ENCODE measurements around the gene POLR3C. TPM values are rescaled to one million over a fixed set of nuclear protein-coding genes. Genes with fewer than 3 reads are reported as not detected.
"Not testable (repeated sequence)": the region's sequence is repeated elsewhere in the genome, so short reads cannot be mapped to it uniquely, and the experiment has no call there.

POLR3C gene
- total RNA-seq, 2 experiments from 2014 or later, result 29.7 to 32.1 TPM

DNA sequence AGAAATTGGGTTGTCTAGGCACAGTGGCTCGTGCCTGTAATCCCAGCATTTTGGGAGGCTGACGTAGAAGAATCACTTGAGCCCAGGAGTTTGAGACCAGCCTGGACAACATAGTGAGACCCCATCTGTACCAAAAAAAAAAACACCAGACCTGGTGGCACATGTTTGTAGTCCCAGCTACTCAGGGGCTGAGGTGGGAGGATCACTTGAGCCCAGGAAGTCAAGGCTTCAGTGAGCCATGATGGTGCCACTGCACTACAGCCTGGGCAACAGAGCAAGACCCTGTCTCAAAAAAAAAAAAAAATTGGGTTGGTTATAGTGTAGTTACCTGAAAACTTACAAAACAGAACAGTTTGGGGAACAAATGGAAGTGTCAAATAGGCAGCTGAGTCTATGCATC is 6.8 kb downstream of the POLR3C start:
- DNase-seq, H3K27ac Mint-ChIP-seq, H3K27me3 Mint-ChIP-seq, H3K4me3 Mint-ChIP-seq, H3K9me3 Mint-ChIP-seq, POLR2A ChIA-PET: not testable (repeated sequence)
- CTCF ChIA-PET, result interaction anchor here (1.5 kb wide), 1 partner anchor 15 kb away, joined by 5 read pairs; the partner anchor contains the start of gene NUDT17
- peaks cover 27% of the 10 kb centered on the region for H3K4me1 Mint-ChIP-seq
- H3K36me3 Mint-ChIP-seq (ENCODE audit: low read depth), result peaks cover 74% of the 10 kb centered on the region

DNA sequence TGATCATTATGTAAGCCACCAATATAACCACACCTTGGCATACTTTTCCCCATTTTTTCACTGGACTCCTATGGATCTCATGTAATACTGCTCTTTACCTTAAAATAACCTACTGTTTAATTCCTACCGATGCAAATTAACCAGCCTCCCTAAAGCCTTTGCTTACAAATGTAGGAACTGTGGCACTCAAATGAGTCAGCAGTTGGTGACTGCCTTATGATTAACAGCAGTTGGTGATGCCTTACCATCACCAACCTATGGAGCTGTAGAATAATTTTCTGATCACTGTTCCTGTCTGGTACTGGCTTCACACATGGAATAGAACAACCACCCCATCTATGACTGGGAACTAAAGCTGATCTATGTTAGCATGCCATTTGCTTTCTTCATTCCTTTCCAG is 13.7 kb downstream of the POLR3C start:
- Mint-ChIP-seq H3K27ac (no peak overlapping the region), H3K9me3 (no peaks in the 10 kb centered on the region), H3K36me3 (ENCODE audit: low read depth) (peaks cover 68% of the 10 kb centered on the region), H3K27me3 (no peaks in the 10 kb centered on the region), H3K4me1 (no peaks in the 10 kb centered on the region), H3K4me3 (no peak overlapping the region)
- DNase-seq, result no peak
- CTCF ChIA-PET, result interaction anchor here (1.0 to 1.4 kb wide), 2 partner anchors 8 to 10 kb away, joined by 3 to 5 read pairs; partner anchors contain the start of gene NUDT17
- POLR2A ChIA-PET, result interaction anchor here (0.6 kb wide), 1 partner anchor 9 kb away, joined by 4 read pairs; no protein-coding TSS in a partner anchor

DNA sequence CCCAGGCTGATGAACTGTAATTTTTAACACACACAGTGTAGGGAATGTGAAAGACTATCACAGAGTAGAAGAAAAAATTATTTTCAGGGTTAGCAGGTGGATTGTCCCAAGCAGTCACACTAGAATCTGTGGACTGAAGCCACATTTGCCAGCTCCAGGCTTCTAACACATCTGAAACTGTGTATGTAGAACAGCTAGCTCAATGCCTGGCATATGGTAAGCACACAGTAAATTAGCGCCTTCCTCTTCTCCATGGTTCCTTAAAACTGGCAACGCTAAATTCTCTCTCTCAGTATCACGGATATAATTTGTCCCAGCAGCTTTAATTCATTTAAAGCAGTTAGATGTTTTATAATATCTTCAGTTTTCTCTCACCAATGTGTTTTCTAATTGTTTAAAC is 19.0 kb downstream of the POLR3C start:
- Mint-ChIP-seq H3K27me3 (no peaks in the 10 kb centered on the region), H3K4me1 (peaks cover 7% of the 10 kb centered on the region), H3K9me3 (no peaks in the 10 kb centered on the region), H3K4me3 (no peak overlapping the region), H3K27ac (no peak overlapping the region), H3K36me3 (ENCODE audit: low read depth) (peaks cover 35% of the 10 kb centered on the region)
- no peak for DNase-seq
- CTCF ChIA-PET, result interaction anchor here (1.0 to 8.9 kb wide), 5 partner anchors 11 to 168 kb away, joined by 3 to 182 read pairs (median 46); partner anchors contain the start of genes LIX1L, PIAS3, POLR3C and RNF115
- POLR2A ChIA-PET, result interaction anchor here (1.0 kb wide), 2 partner anchors 17 to 18 kb away, joined by 3 read pairs; partner anchors contain the start of gene POLR3C

DNA sequence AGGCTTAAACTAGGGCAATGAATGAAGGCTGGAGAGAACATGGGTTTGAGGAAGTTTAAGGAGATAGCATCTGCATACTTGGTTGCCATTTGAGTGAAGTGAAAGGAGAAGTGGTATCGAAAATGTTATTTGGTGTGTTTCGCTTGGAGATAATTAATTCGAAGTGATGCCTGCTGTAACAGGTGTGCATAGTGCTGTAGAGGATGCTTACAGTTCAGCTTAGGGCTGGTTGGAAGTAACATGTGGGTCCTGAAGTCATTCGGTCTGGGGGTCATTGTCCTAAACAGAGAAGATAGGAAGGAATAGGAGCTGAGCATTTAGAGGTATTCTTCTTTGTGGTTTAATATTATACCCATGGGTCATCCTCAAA is 21.1 kb downstream of the POLR3C start:
- no peak overlapping the region for H3K27ac Mint-ChIP-seq
- no peaks in the 10 kb centered on the region for H3K9me3 Mint-ChIP-seq
- H3K36me3 Mint-ChIP-seq (ENCODE audit: low read depth), result peaks cover 31% of the 10 kb centered on the region
- POLR2A ChIA-PET, result interaction anchor here (0.7 to 6.9 kb wide), 19 partner anchors 10 to 564 kb away, joined by 3 to 71 read pairs (median 5); partner anchors contain the start of genes ANKRD34A, LIX1L, PEX11B and PIAS3
- H3K4me3 Mint-ChIP-seq, result no peak overlapping the region
- H3K27me3 Mint-ChIP-seq, result no peaks in the 10 kb centered on the region
- CTCF ChIA-PET, result interaction anchor here (0.6 to 8.9 kb wide), 53 partner anchors 8 to 201 kb away, joined by 3 to 182 read pairs (median 6); partner anchors contain the start of genes ANKRD34A, ANKRD35, HJV and ITGA10
- peaks cover 7% of the 10 kb centered on the region for H3K4me1 Mint-ChIP-seq
- DNase-seq, result no peak

DNA sequence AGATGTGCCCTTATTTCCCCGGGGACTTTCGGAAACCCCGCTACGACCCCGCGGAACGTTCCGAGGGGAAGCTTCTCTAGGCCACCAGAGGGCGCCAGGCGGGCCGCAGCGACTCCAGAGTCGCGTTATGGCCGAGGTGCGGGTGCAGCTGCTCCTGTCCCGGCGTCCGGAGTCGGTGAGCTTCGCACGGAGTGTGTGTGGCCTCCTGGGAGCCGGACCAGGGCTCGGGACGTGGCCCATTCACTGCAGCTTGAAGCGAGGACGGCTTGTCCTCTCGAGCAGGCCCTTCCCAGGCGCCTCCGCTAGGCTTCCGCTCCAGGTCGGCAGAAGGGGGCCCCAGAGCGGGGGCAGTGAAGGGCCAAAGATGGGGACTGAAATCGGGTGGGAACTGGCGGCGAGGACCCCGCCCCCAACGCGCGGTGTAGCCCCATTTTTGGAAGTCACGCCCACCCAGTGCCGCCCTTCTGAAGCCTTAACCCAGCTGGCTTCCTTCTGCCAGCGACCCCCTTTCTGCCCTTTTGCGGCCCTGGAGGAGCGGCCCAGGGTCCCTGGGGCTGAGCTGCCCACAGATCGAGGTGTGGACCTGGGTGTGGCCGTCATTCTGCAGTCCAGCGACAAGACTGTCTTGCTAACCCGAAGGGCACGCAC is 21.6 kb downstream of the POLR3C start, which contains the start of gene NUDT17:
Gene NUDT17 (plus strand): TSS at position 117 of the 648 bp plus-strand sequence. CDS start 11 bp downstream, at position 128.
- Mint-ChIP-seq H3K4me1 (peaks cover 7% of the 10 kb centered on the region), H3K36me3 (ENCODE audit: low read depth) (peaks cover 33% of the 10 kb centered on the region), H3K4me3 (no peak within 1 kb of the TSS), H3K27ac (peak within 1 kb of the TSS; percentile 45), H3K9me3 (no peaks in the 10 kb centered on the region), H3K27me3 (no peaks in the 10 kb centered on the region)
- peak; percentile 79 for DNase-seq
- ChIA-PET POLR2A (interaction anchor here (0.7 to 6.9 kb wide), 21 partner anchors 9 to 565 kb away, joined by 3 to 71 read pairs (median 5); partner anchors contain the start of genes ANKRD34A, LIX1L, PEX11B and PIAS3), CTCF (interaction anchor here (0.6 to 8.9 kb wide), 53 partner anchors 8 to 201 kb away, joined by 3 to 182 read pairs (median 6); partner anchors contain the start of genes ANKRD34A, ANKRD35, HJV and ITGA10)

DNA sequence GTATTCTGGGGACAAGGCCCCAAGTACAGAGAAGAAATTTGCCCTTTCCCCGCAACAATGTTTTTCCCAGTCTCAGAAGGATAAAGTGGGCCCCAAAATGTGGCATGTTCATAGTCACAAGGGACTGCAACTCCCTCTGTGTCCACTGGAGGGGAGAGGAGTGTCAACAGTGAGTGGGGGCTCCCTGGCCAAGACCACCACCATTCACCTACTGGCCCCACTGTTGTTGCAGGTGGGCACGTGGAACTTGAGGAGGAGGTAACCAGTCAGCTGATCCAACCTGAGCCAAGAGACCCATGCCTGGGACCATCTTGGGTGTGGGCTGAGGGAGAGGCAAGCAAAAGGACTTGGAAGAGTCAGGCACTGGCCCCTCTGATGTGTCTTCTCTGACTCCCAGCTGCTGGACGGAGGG is 22.2 kb downstream of the POLR3C start:
- H3K27ac Mint-ChIP-seq, result no peak overlapping the region
- DNase-seq, result peak; percentile 46
- peaks cover 32% of the 10 kb centered on the region for H3K36me3 Mint-ChIP-seq (ENCODE audit: low read depth)
- H3K9me3 Mint-ChIP-seq, result no peaks in the 10 kb centered on the region
- H3K4me3 Mint-ChIP-seq, result no peak overlapping the region
- ChIA-PET CTCF (interaction anchor here (0.6 to 8.9 kb wide), 35 partner anchors 9 to 192 kb away, joined by 3 to 182 read pairs (median 9); partner anchors contain the start of genes ANKRD34A, ANKRD35, HJV and LIX1L), POLR2A (interaction anchor here (1.1 to 6.9 kb wide), 15 partner anchors 8 to 206 kb away, joined by 3 to 71 read pairs (median 8); partner anchors contain the start of genes ANKRD34A, LIX1L, PEX11B and PIAS3)
- no peaks in the 10 kb centered on the region for H3K27me3 Mint-ChIP-seq
- H3K4me1 Mint-ChIP-seq, result peaks cover 7% of the 10 kb centered on the region

DNA sequence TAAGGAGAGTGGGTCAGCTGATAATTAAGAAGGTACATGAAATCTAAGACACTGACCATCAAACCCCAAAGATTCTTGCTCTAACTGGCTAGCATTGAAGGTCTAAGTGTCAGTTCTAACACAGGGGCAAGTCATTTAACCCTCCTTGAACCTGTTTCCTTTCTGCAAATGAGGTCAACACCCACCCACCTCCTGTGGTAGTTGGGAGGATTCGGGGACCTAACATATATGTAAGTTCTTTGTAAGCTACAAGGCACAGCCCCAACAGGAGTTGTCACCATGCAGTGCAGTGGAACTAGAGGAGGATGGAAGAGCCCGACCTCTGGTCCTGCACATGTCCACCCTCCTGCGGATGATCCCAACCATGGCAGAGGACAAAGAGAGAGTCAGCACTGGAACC is 23.8 kb downstream of the POLR3C start:
- ChIA-PET CTCF (interaction anchor here (1.2 to 8.9 kb wide), 9 partner anchors 10 to 163 kb away, joined by 3 to 182 read pairs (median 9); partner anchors contain the start of genes ANKRD34A, ANKRD35, ITGA10 and PIAS3), POLR2A (interaction anchor here (1.2 to 6.9 kb wide), 4 partner anchors 11 to 117 kb away, joined by 3 to 71 read pairs (median 16); partner anchors contain the start of genes ANKRD34A, PIAS3, POLR3C and POLR3GL)
- Mint-ChIP-seq H3K4me3 (no peak overlapping the region), H3K36me3 (ENCODE audit: low read depth) (peaks cover 19% of the 10 kb centered on the region), H3K27me3 (no peaks in the 10 kb centered on the region), H3K9me3 (no peaks in the 10 kb centered on the region), H3K4me1 (peaks cover 7% of the 10 kb centered on the region), H3K27ac (no peak overlapping the region)
- DNase-seq, result no peak

DNA sequence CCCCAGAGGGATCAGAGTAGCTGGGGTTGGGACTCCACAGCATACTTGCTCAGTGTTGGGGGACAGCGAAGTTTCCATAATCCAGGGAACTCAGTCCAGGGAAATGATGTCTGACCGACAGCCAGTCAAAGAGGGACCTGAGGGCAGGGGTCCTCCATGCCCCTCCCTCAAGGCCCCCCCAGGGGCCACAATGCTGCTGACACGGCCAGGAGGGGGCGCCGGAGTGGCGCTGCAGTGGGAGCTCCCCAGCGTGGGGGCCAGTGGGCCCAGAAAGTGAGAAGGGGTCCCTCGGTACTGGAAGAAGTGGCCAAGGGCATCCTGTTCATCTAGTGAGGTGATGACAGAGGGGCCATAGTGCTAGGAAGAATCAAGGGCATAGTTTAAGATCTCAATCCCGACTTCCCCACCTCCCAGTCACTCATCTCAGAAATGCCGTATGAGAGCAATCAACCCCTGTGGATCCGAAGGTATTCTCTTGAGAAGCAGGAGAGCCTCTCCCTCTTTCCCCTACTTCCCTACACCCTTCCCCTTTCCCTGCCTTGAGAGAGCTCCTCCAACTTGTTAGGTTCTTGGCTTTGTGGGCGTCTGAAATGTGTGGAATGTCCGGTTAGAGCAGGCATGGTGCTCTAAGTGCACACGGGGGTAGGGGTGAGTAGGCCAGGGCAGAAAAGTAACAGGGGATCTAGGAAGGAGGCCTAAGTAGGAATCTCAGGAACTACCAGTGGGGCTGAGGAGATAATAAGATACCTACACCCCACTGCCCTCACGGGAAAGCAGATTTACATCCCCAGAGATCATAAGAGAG is 25.6 kb downstream of the POLR3C start:
- no peak for DNase-seq
- no peaks in the 10 kb centered on the region for H3K9me3 Mint-ChIP-seq
- H3K27ac Mint-ChIP-seq, result no peak overlapping the region
- POLR2A ChIA-PET, result interaction anchor here (1.0 to 6.9 kb wide), 3 partner anchors 9 to 159 kb away, joined by 3 to 71 read pairs (median 3); partner anchors contain the start of genes PIAS3 and RBM8A
- no peak overlapping the region for H3K4me3 Mint-ChIP-seq
- CTCF ChIA-PET, result interaction anchor here (0.7 to 8.9 kb wide), 8 partner anchors 10 to 172 kb away, joined by 3 to 182 read pairs (median 7); partner anchors contain the start of genes HJV, ITGA10 and PIAS3
- H3K4me1 Mint-ChIP-seq, result peaks cover 7% of the 10 kb centered on the region
- H3K36me3 Mint-ChIP-seq (ENCODE audit: low read depth), result peaks cover 27% of the 10 kb centered on the region
- no peaks in the 10 kb centered on the region for H3K27me3 Mint-ChIP-seq

DNA sequence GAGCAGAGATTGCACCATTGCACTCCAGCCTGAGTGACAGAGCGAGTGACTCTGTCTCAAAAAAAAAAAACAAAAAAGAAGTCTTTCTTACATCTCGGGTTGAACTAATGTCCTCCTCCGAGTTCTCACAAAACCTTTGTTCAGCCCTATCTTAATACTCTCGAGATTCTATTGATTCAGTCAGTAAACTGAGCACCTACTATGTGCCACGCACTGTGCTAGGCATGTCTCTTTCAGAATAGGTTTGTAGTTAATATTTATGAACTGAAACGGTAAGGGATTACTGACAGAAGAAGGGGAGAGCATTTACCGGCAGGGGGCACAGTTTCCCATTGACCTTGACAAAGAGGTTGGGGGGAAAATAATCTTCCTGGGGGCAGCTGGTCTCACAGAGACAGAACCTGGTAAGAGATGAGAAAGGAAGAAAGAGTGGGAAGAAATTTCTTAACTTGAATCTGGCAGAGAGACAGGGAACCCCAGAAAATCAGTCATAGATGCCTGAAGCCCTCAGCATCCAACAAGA is 31.5 kb downstream of the POLR3C start:
- Mint-ChIP-seq H3K27ac (no peak overlapping the region), H3K9me3 (no peaks in the 10 kb centered on the region), H3K4me1 (peaks cover 16% of the 10 kb centered on the region), H3K4me3 (no peak overlapping the region), H3K27me3 (no peaks in the 10 kb centered on the region), H3K36me3 (ENCODE audit: low read depth) (peaks cover 34% of the 10 kb centered on the region)
- CTCF ChIA-PET, result interaction anchor here (0.9 to 11.1 kb wide), 2 partner anchors 9 to 158 kb away, joined by 3 to 182 read pairs; partner anchors contain the start of gene NUDT17
- POLR2A ChIA-PET, result interaction anchor here (1.0 kb wide), 1 partner anchor 10 kb away, joined by 3 read pairs; the partner anchor contains the start of gene NUDT17
- no peak for DNase-seq

DNA sequence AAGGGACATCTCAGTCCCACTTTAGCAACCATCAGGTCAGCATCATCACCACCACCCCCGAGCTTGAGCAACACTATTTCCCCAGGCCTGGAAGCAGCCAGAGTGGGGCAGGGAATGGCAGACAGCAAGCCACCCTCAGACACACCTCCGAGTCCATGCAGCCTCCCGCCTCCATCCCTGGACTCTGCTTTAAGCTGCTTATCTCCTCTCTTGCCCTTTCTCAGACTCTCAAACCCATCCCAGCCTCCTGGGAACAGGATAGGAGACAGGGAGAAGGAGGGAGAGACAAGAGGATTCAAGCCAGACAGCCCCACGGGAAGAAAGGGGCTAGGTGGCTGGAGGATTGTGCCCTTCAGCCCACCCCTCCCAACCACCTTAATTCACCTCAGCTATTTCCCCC is 33.2 kb downstream of the POLR3C start:
- Mint-ChIP-seq H3K9me3 (no peaks in the 10 kb centered on the region), H3K27ac (no peak overlapping the region), H3K36me3 (ENCODE audit: low read depth) (peaks cover 27% of the 10 kb centered on the region), H3K4me3 (no peak overlapping the region), H3K4me1 (peaks cover 16% of the 10 kb centered on the region), H3K27me3 (no peaks in the 10 kb centered on the region)
- ChIA-PET CTCF (interaction anchor here (1.1 to 11.1 kb wide), 4 partner anchors 10 to 175 kb away, joined by 3 to 182 read pairs (median 8); partner anchors contain the start of gene NUDT17), POLR2A (interaction anchor here (0.9 to 6.1 kb wide), 6 partner anchors 10 to 180 kb away, joined by 3 to 71 read pairs (median 18); partner anchors contain the start of genes ANKRD35 and NUDT17)
- no peak for DNase-seq

DNA sequence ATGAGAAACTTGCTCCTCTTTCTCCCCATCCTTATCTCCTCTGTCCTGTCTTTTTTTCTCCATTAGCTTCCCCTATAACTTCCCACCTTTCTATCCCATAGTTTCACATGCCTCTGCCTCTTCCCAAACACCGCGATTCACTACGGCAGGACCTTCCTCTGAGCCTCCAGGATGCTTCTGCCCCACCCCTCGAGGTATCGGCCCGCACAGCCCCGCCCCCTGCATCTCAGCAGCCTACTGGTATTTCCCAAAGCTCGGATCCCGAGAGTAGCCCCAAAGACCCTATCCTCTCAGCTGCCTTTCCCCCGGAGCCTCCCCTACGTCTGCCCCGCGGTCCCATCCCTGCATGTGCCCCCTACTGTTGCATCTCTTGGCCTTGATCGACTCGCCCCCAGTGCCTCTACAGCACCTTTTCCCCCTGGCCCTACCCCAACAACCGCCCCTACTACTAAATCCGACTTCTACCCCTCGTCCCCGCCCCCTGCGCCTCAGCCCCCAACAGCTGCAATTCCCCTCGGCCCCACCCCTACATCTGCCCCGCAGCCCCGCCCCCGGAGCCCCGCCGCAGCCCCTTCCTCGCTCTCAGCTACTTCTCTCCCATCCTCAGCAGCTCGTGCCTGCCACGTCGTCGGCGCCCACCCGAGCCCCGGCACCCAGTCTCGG is 34.4 kb downstream of the POLR3C start:
- DNase-seq, result peak; percentile 63
- Mint-ChIP-seq H3K27me3 (peaks cover 6% of the 10 kb centered on the region), H3K36me3 (ENCODE audit: low read depth) (peaks cover 24% of the 10 kb centered on the region), H3K9me3 (no peaks in the 10 kb centered on the region), H3K4me1 (peaks cover 16% of the 10 kb centered on the region), H3K27ac (peak overlapping the region; percentile 76), H3K4me3 (peak overlapping the region; percentile 97)
- ChIA-PET CTCF (interaction anchor here (0.8 to 11.1 kb wide), 17 partner anchors 12 to 181 kb away, joined by 3 to 182 read pairs (median 5); partner anchors contain the start of genes ANKRD34A, ANKRD35, NUDT17 and PEX11B), POLR2A (interaction anchor here (0.8 to 6.1 kb wide), 21 partner anchors 11 to 578 kb away, joined by 3 to 71 read pairs (median 8); partner anchors contain the start of genes ANKRD34A, ANKRD35, LIX1L and NUDT17)

All from activated CD4-positive, alpha-beta memory T cell treated with anti-CD3 and anti-CD28 coated beads, Interleukin-2, amount 10 ng/mL, durations not matched to agents 7 days and 5 days (primary cell).